OCI-LY1 (cell line): ENCODE measurements around the gene ETV1.
A peak's percentile ranks its signal among the peaks of the same experiment; 100 is the strongest.

Experiments
- H2AFZ ChIP-seq: fragments of 200-600 bp; sonication (generic), shearing (Covaris generic); 2 replicates; pipeline ENCODE4 v1.6.0; 2014; ENCODE audit warnings: antibody characterized with exemption, mild to moderate bottlenecking, low read length
- H3F3A ChIP-seq: fragments of 200-600 bp; sonication (generic), shearing (Covaris generic); 2 replicates; pipeline ENCODE4 v1.6.0; 2014; ENCODE audit warnings: mild to moderate bottlenecking, antibody characterized with exemption, low read length, moderate library complexity; ENCODE audit not compliant: insufficient read depth
- H3K27ac ChIP-seq: fragments of 200-600 bp; sonication (generic); 2 replicates; pipeline ENCODE4 v1.5.1; 2014; ENCODE audit warnings: low read length, mixed run types, mild to moderate bottlenecking, low read depth; ENCODE audit not compliant: poor library complexity, severe bottlenecking
- H3K27me3 ChIP-seq: fragments of 200-600 bp; sonication (generic); 2 replicates; pipeline ENCODE4 v1.6.0; 2014; ENCODE audit warnings: antibody characterized with exemption, mild to moderate bottlenecking, low read length, moderate library complexity; ENCODE audit not compliant: insufficient read depth
- H3K36me3 ChIP-seq: fragments of 200-600 bp; sonication (generic); 2 replicates; pipeline ENCODE4 v1.6.1; 2014; ENCODE audit warnings: mild to moderate bottlenecking, antibody characterized with exemption, low read length, moderate library complexity, mixed read lengths; ENCODE audit not compliant: insufficient read depth
- H3K4me1 ChIP-seq: fragments of 200-600 bp; sonication (generic); 2 replicates; pipeline ENCODE4 v1.5.1; 2014; ENCODE audit warnings: mild to moderate bottlenecking, low read length, moderate library complexity; ENCODE audit not compliant: insufficient read depth, severe bottlenecking
- H3K4me2 ChIP-seq: fragments of 200-600 bp; sonication (generic), shearing (Covaris generic); 2 replicates; pipeline ENCODE4 v1.6.1; 2014; ENCODE audit warnings: low read length
- H3K4me3 ChIP-seq: fragments of 200-600 bp; sonication (generic); 2 replicates; pipeline ENCODE4 v1.5.1; 2014; ENCODE audit warnings: low read length, low read depth, mild to moderate bottlenecking, mixed read lengths; ENCODE audit not compliant: poor library complexity, severe bottlenecking
- H3K79me2 ChIP-seq: fragments of 200-600 bp; shearing (Covaris generic); 2 replicates; pipeline ENCODE4 v1.6.1; 2016; ENCODE audit warnings: mixed run types, low read length, mixed read lengths; ENCODE audit not compliant: insufficient read depth
- H3K9ac ChIP-seq: fragments of 200-600 bp; sonication (generic), shearing (Covaris generic); 2 replicates; pipeline ENCODE4 v1.6.1; 2014; ENCODE audit warnings: mild to moderate bottlenecking, low read length, mixed read lengths
- H3K9me2 ChIP-seq: fragments of 200-600 bp; sonication (generic), shearing (Covaris generic); 2 replicates; pipeline ENCODE4 v1.6.1; 2014; ENCODE audit warnings: low read depth, mild to moderate bottlenecking, low read length, mixed read lengths
- H3K9me3 ChIP-seq: fragments of 200-600 bp; shearing (Covaris generic); 2 replicates; pipeline ENCODE4 v1.6.1; 2014; ENCODE audit warnings: low read length, mixed read lengths
- H4K20me1 ChIP-seq: fragments of 200-600 bp; sonication (generic), shearing (Covaris generic); 2 replicates; pipeline ENCODE4 v1.6.0; 2016; ENCODE audit warnings: mild to moderate bottlenecking, low read length; ENCODE audit not compliant: insufficient read depth
- CTCF ChIP-seq: fragments of 200-600 bp; sonication (generic), shearing (Covaris generic); IDR thresholded peaks from 2 replicates; pipeline ENCODE4 v1.5.1; 2017; ENCODE audit warnings: mild to moderate bottlenecking, antibody characterized with exemption, low read length, moderate library complexity, mixed read lengths
- EZH2 ChIP-seq: fragments of 200-600 bp; sonication (generic), shearing (Covaris generic); IDR thresholded peaks from 2 replicates; pipeline ENCODE4 v1.8.0; 2017; ENCODE audit warnings: borderline replicate concordance, mixed run types, mild to moderate bottlenecking, antibody characterized with exemption, low read length, moderate library complexity, mixed read lengths

The ETV1 gene

GRCh38 chr7:13879143-13879542 is 110.3 kb downstream of the ETV1 start:
- Histone ChIP-seq H3K9ac (no peak overlapping the region), H3K4me1 (peaks cover 17% of the 10 kb centered on the region), H3K4me2 (no peak overlapping the region), H3K4me3 (no peak overlapping the region), H3K79me2 (no peaks in the 10 kb centered on the region), H3K9me2 (no peaks in the 10 kb centered on the region), H3K27ac (no peak overlapping the region), H3K9me3 (peaks cover 3% of the 10 kb centered on the region; the same call in 1 of the 2 replicates), H4K20me1 (no peaks in the 10 kb centered on the region), H2AFZ (no peak overlapping the region), H3K36me3 (no peaks in the 10 kb centered on the region), H3K27me3 (no peaks in the 10 kb centered on the region), H3F3A (no peaks in the 10 kb centered on the region)
- TF ChIP-seq EZH2 (no peak), CTCF (no peak)

DNA sequence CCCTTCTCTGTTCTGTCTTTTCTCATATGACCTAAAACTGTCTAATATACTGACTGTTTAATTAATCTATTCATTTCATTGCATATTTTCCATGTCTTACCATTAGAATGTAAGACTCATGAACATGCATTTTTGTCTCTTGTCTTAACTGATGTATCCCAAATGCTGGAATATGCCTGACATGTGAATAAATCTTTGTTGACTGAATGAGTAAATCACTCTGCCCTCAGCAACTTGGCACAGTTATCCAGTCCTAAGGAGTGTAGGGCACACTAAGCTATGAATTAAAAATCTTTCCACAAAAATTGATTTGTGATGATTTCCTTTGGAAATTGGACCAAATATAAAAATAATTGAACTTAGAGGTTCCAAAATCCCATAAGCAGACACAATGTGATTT is 111.3 kb downstream of the ETV1 start:
- H3K79me2 ChIP-seq: no peaks in the 10 kb centered on the region
- H3K9me2 ChIP-seq: no peaks in the 10 kb centered on the region
- H3K9ac ChIP-seq: no peak overlapping the region
- TF ChIP-seq CTCF: no peak
- TF ChIP-seq EZH2: no peak
- no peak overlapping the region for H3K4me2 ChIP-seq
- H3K27me3 ChIP-seq: no peaks in the 10 kb centered on the region
- H4K20me1 ChIP-seq: no peaks in the 10 kb centered on the region
- H3K9me3 ChIP-seq: peaks cover 3% of the 10 kb centered on the region; the same call in 1 of the 2 replicates
- no peak overlapping the region for H2AFZ ChIP-seq
- no peak overlapping the region for H3K27ac ChIP-seq
- H3K4me1 ChIP-seq: peaks cover 15% of the 10 kb centered on the region
- H3K36me3 ChIP-seq: no peaks in the 10 kb centered on the region
- H3K4me3 ChIP-seq: no peak overlapping the region
- H3F3A ChIP-seq: no peaks in the 10 kb centered on the region

DNA sequence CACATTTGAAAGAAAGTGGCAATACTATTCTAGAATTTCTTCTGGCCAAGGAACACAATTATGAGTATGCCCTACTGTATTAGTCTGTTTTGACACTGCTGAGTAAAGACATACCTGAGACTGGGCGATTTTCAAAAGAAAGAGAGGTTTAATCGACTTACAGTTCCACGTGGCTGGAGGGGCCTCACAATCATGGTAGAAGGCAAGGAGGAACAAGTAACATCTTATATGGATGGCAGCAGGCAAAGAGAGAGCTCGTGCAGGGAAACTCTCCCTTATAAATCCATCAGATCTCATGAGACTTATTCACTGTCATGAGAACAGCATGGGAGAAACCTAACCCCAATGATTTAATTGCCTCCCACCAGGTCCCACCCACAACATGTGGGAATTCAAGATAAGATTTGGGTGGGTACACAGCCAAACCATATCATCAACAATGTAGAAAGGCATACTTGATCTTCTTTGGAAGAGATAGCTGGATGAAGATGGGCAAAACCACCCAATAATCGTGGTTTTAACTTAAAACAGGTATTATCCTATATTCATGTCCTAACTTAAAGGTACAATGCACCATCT is 113.9 kb downstream of the ETV1 start:
- H3K9ac ChIP-seq: no peak overlapping the region
- no peaks in the 10 kb centered on the region for H3K79me2 ChIP-seq
- H3K4me1 ChIP-seq: peaks cover 14% of the 10 kb centered on the region
- no peak overlapping the region for H3K4me2 ChIP-seq
- peaks cover 3% of the 10 kb centered on the region; the same call in 1 of the 2 replicates for H3K9me3 ChIP-seq
- TF ChIP-seq CTCF (no peak), EZH2 (no peak)
- no peaks in the 10 kb centered on the region for H3K36me3 ChIP-seq
- H3K9me2 ChIP-seq: no peaks in the 10 kb centered on the region
- H4K20me1 ChIP-seq: no peaks in the 10 kb centered on the region
- no peak overlapping the region for H3K27ac ChIP-seq
- H2AFZ ChIP-seq: peak overlapping the region; percentile 64; the same call in 1 of the 2 replicates
- no peaks in the 10 kb centered on the region for H3K27me3 ChIP-seq
- no peaks in the 10 kb centered on the region for H3F3A ChIP-seq
- H3K4me3 ChIP-seq: no peak overlapping the region
